ENCODE results near the gene MRPL23.

GRCh38 chr11:2002807-2003206 lies 55.7 kb downstream of the MRPL23 start:
- TF ChIP-seq CTCF (IDR thresholded peaks at IDR 0.05; ENCODE audit: low read depth, low read length, poor library complexity, severe bottlenecking) (no peak), EZH2phosphoT487 (IDR thresholded peaks at IDR 0.05; ENCODE audit: borderline replicate concordance, low read length) (no peak)

All from DOHH2 (cell line).